Ovary (tissue), 9 donors: ENCODE results near the gene ASB6. TPM values are rescaled to one million over a fixed set of nuclear protein-coding genes. Genes with fewer than 3 reads are reported as not detected.
"Not testable (repeated sequence)": the region's sequence is repeated elsewhere in the genome, so short reads cannot be mapped to it uniquely, and the experiment has no call there.

ENCODE experiments used
- DNase-seq, 5 donors: peaks; one replicate each; pipeline ENCODE4 v3.0.0-alpha.2; 2019 to 2020
- H3K27ac ChIP-seq, 2 donors: fragments of 200-600 bp; one replicate each; pipeline versions ENCODE4 v1.5.1 to v1.8.0; 2019 to 2022
- H3K27me3 ChIP-seq: fragments of 200-600 bp; one replicate; pipeline ENCODE4 v1.8.0; 2022
- H3K36me3 ChIP-seq: fragments of 200-600 bp; sonication (generic); one replicate; pipeline ENCODE4 v1.5.1; 2019
- H3K4me1 ChIP-seq: one replicate; pipeline ENCODE4 v1.8.1; 2013; ENCODE audit warnings: mild to moderate bottlenecking, moderate library complexity; ENCODE audit not compliant: insufficient read depth
- H3K4me3 ChIP-seq: fragments of 200-600 bp; sonication (generic); one replicate; pipeline ENCODE4 v1.5.1; 2017
- H3K9me3 ChIP-seq, 2 donors: fragments of 200-600 bp in 1 of 2; sonication (generic) in 1 of 2; one replicate each; pipeline versions ENCODE4 v1.5.1 to v1.8.1; 2013 to 2019; ENCODE audit warnings: mild to moderate bottlenecking in 1 of 2, moderate library complexity in 1 of 2
- CTCF ChIP-seq, 3 donors: fragments of 450-650 bp in 2 of 3; fragments of 200-600 bp in 1 of 3; IDR thresholded peaks; one replicate each; pipeline versions ENCODE4 v1.5.1 to v1.8.0; 2016 to 2022; ENCODE audit warnings: antibody characterized with exemption in 3 of 3, mild to moderate bottlenecking in 1 of 3
- EP300 ChIP-seq: sonication (generic); formaldehyde crosslinking; IDR thresholded peaks from one replicate; pipeline ENCODE4 v1.6.1; 2017; ENCODE audit warnings: antibody characterized with exemption
- POLR2A ChIP-seq: fragments of 450-650 bp; IDR thresholded peaks from one replicate; pipeline ENCODE4 v1.6.1; 2017; ENCODE audit warnings: antibody characterized with exemption, mild to moderate bottlenecking, moderate library complexity
- WGBS, 3 donors: extraction: QIAGEN DNeasy Blood & Tissue Kit in 1 of 3; methylation state at CpG; one replicate each; pipeline versions ENCODE4 v1.1.5 to v1.1.7; 2013 to 2017; 5-methylcytosine and 5-hydroxymethylcytosine counted together
- intact Hi-C, 4 donors: fragments of 100-400 bp; cut with DNase I; formaldehyde crosslinking; loops; one replicate each; pipeline versions ENCODE4 v1.11.0 to v1.15.1; 2022 to 2023
- polyA plus RNA-seq, 2 donors: library from polyadenylated mRNA; stranded (reverse); fragments of 200-250 nt in 1 of 2; fragments of 350-450 nt in 1 of 2; fragmentation: Illumina TruSeq in 1 of 2; extraction: RNeasy Lipid Tissue Mini Kit (QIAGEN cat#74804) in 1 of 2; gene quantifications; one replicate each; pipeline ENCODE4 v1.2.3, GENCODE V29; 2013 to 2014
- total RNA-seq, 7 donors: library from RNA; depleted of rRNA in 2 of 7; stranded (reverse); fragments of >200 nt in 2 of 7; fragmentation: NEBNext Ultra II Directional in 3 of 7; extraction: Animal tissue kit (Norgen Biotek cat#: 25700) in 3 of 7; gene quantifications; one replicate each; pipeline versions ENCODE4 v1.1.0 to v1.2.4, GENCODE V29; 2016 to 2023
- donor health status: DM: no; HTN: no; CAD: no; lungs with moderate emphysema.
- donor health status: DM: no; HTN: no; CAD: no.
- donor health status: Bipolar disorder and iron deficiency.
- donor health status: DM: yes; HTN: yes; CAD: no.
- donor health status: DM: no; HTN: no; CAD: no.
- donor health status: DM: yes; HTN: yes; CAD: no.

ASB6 gene
- total and polyA plus RNA-seq, 9 donors: 6.3 to 20.1 (median 16.6) TPM

GRCh38 chr9:129639034-129639630 lies 2.8 kb downstream of the ASB6 start:
- H3K27me3 ChIP-seq: no peaks in the 10 kb centered on the region
- no peak overlapping the region for H3K4me3 ChIP-seq
- H3K4me1 ChIP-seq: peaks cover 9% of the 10 kb centered on the region
- no peaks in the 10 kb centered on the region for H3K36me3 ChIP-seq
- H3K9me3 ChIP-seq: no peaks in the 10 kb centered on the region
- WGBS, 3 donors: 84 to 86% (median 85%) methylated on average over 17 of the region's 17 CpGs
- intact Hi-C loops: no loop called here
- H3K27ac ChIP-seq: no peak overlapping the region
- TF ChIP-seq POLR2A (no peak), EP300 (no peak), CTCF (IDR thresholded peaks at IDR 0.05) (no peak)
- DNase-seq: peak in 3 of 5 donors; percentile 31 to 42 (median 31)

DNA sequence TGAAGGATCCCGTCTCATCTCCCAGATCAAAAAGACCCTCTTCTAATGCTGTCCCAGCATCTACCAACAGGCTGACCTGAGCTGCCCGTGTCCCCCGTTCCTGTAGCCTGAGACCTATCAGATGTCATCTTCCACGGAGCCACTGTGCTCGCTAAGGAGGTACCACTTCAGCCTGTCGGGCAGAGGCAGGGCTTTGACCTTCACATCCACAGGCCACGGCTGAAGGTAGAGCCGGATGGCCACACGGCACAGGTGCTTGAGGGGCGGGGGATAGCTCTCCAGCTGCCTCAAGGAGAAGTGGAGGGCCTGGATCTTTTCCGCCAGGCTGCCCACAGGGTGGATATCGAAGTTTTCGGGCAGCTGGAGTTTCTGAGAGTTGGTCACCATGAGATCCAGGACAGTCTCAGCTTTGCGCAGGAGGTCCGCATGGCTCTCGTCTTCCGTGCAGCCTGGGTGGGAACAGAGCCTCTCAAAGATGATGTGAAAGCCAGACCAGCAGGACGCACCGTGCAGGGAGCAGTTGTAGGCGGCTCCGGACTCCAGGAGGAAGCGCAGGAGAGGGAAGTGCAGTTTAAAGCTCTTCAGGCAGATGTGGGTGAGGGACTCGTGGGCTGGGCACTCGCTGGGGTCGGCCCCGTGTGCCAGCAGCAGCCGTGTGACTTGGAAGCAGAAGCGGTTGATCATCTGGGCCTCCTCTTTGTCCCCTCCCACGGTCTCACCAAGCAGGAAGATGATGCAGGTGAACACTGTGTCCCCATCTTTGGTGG lies 4.1 kb downstream of the ASB6 start:
- H3K9me3 ChIP-seq: no peaks in the 10 kb centered on the region
- H3K36me3 ChIP-seq: no peaks in the 10 kb centered on the region
- no peaks in the 10 kb centered on the region for H3K27me3 ChIP-seq
- TF ChIP-seq EP300: no peak
- no peak for TF ChIP-seq CTCF (IDR thresholded peaks at IDR 0.05)
- no peak for TF ChIP-seq POLR2A
- WGBS, 3 donors: 68 to 72% (median 68%) methylated on average over 29 of the region's 29 CpGs
- no peak overlapping the region for H3K4me3 ChIP-seq
- intact Hi-C loops: no loop called here
- H3K4me1 ChIP-seq: peaks cover 9% of the 10 kb centered on the region
- H3K27ac ChIP-seq: no peak overlapping the region
- DNase-seq: peak in 1 of 5 donors; percentile 19

GRCh38 chr9:129637102-129637501 lies 4.8 kb downstream of the ASB6 start:
- peak in 1 of 5 donors; percentile 18 for DNase-seq
- no peaks in the 10 kb centered on the region for H3K27me3 ChIP-seq
- no peaks in the 10 kb centered on the region for H3K9me3 ChIP-seq
- H3K36me3 ChIP-seq: no peaks in the 10 kb centered on the region
- no peak for TF ChIP-seq EP300
- no peak for TF ChIP-seq POLR2A
- no peak for TF ChIP-seq CTCF (IDR thresholded peaks at IDR 0.05)
- no peak overlapping the region for H3K4me3 ChIP-seq
- intact Hi-C loops: no loop called here
- H3K27ac ChIP-seq: no peak overlapping the region
- 54 to 62% (median 60%) methylated on average over 9 of the region's 9 CpGs for WGBS, 3 donors
- peaks cover 7% of the 10 kb centered on the region for H3K4me1 ChIP-seq

DNA sequence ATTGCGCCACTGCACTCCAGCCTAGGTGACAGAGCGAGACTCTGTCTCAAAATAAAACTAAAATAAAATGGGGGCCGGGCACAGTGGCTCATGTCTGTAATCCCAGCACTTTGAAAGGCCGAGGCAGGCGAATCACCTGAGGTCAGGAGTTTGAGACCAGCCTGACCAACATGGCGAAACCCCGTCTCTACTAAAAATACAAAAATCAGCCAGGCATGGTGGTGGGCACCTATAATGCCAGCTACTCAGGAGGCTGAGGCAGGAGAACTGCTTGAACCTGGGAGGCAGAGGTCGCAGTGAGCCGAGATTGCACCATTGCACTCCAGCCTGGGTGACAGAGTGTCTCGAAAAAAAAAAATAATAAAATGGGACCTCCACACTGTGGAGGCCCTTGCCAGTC lies 5.6 kb downstream of the ASB6 start:
- H3K27me3 ChIP-seq, H3K36me3 ChIP-seq, H3K9me3 ChIP-seq, intact Hi-C loops, H3K4me3 ChIP-seq, DNase-seq, H3K4me1 ChIP-seq, H3K27ac ChIP-seq: not testable (repeated sequence)
- 89 to 91% (median 89%) methylated on average over 10 of the region's 10 CpGs for WGBS, 3 donors
